Measurements from ENCODE around the gene CEP170B.

GRCh38 chr14:104885973-104886689 lies 21.1 kb downstream of the CEP170B start:
- TF ChIP-seq CTCF (IDR thresholded peaks at IDR 0.05; ENCODE audit: control extremely low read depth in 1 of 3, insufficient read depth in 1 of 3, low read depth in 1 of 3, low read length in 3 of 3) (no peak), SUZ12 (IDR thresholded peaks at IDR 0.05; ENCODE audit: low read length) (no peak), EZH2 (IDR thresholded peaks at IDR 0.05; ENCODE audit: low read depth, low read length, severe bottlenecking) (no peak), RAD21 (IDR thresholded peaks at IDR 0.05 in 1 of 2, conservative IDR thresholded peaks at IDR 0.05 in 1 of 2; ENCODE audit: low read depth in 2 of 2, low read length in 2 of 2) (no peak; a peak in 1 of 4 replicates), KDM1A (IDR thresholded peaks at IDR 0.05; ENCODE audit: borderline replicate concordance, low read length) (no peak), NANOG (IDR thresholded peaks at IDR 0.05; ENCODE audit: insufficient read depth, low read depth, low read length, poor library complexity, severe bottlenecking) (no peak), SP2 (IDR thresholded peaks at IDR 0.05; ENCODE audit: low read length) (no peak), HDAC6 (IDR thresholded peaks at IDR 0.05; ENCODE audit: low read depth, low read length) (no peak), CEBPB (IDR thresholded peaks at IDR 0.05; ENCODE audit: low read depth, low read length) (no peak), POLR2AphosphoS5 (IDR thresholded peaks at IDR 0.05; ENCODE audit: low read depth, low read length) (no peak), YY1 (IDR thresholded peaks at IDR 0.05; ENCODE audit: low read depth, low read length) (no peak)

All from H1 (cell line).